ENCODE measurements around the gene EFCAB8. TPM values are rescaled to one million over a fixed set of nuclear protein-coding genes. Genes with fewer than 3 reads are reported as not detected.
"Not testable (repeated sequence)": the region's sequence is repeated elsewhere in the genome, so short reads cannot be mapped to it uniquely, and the experiment has no call there.

The EFCAB8 gene
- total RNA-seq, 1 donor from 2014 or later: not detected

- intact Hi-C loops (cut with DNase I): no loop called here
These were observed 100.9 kb downstream of the EFCAB8 start for GRCh38 chr20:32959351-32960221.

GRCh38 chr20:32960222-32960518 lies 101.4 kb downstream of the EFCAB8 start:
- H3K9me3 ChIP-seq: peaks cover 8 to 16% of the 10 kb centered on the region in 2 donors
- TF ChIP-seq CTCF (IDR thresholded peaks at IDR 0.05): no peak
- no peak for DNase-seq (ENCODE audit: low spot score in 2 of 2)
- no peaks in the 10 kb centered on the region for H3K4me1 ChIP-seq
- intact Hi-C loops (cut with DNase I): no loop called here
- no peak overlapping the region for H3K4me3 ChIP-seq
- no peak overlapping the region for H3K27ac ChIP-seq
- H3K36me3 ChIP-seq: no peaks in the 10 kb centered on the region
- no peaks in the 10 kb centered on the region for H3K27me3 ChIP-seq

More at GRCh38 chr20:32959351-32960221, 100.9 kb downstream of the EFCAB8 start:
- Histone ChIP-seq H3K4me3 (no peak overlapping the region), H3K27ac (no peak overlapping the region), H3K9me3 (peaks cover 8 to 16% of the 10 kb centered on the region in 2 donors), H3K36me3 (no peaks in the 10 kb centered on the region), H3K27me3 (no peaks in the 10 kb centered on the region), H3K4me1 (no peaks in the 10 kb centered on the region)
- no peak for TF ChIP-seq CTCF (IDR thresholded peaks at IDR 0.05)
- no peak for DNase-seq (ENCODE audit: low spot score in 2 of 2)

GRCh38 chr20:32960849-32961731 lies 102.4 kb downstream of the EFCAB8 start:
- TF ChIP-seq CTCF (IDR thresholded peaks at IDR 0.05): no peak
- intact Hi-C loops (cut with DNase I): no loop called here
- no peaks in the 10 kb centered on the region for H3K36me3 ChIP-seq
- no peaks in the 10 kb centered on the region for H3K27me3 ChIP-seq
- H3K9me3 ChIP-seq: peaks cover 8 to 16% of the 10 kb centered on the region in 2 donors
- no peak overlapping the region for H3K27ac ChIP-seq
- H3K4me1 ChIP-seq: no peaks in the 10 kb centered on the region
- no peak for DNase-seq (ENCODE audit: low spot score in 2 of 2)
- H3K4me3 ChIP-seq: no peak overlapping the region

- H3K36me3 ChIP-seq: no peaks in the 10 kb centered on the region
- TF ChIP-seq CTCF (IDR thresholded peaks at IDR 0.05): no peak
- no peak overlapping the region for H3K27ac ChIP-seq
- DNase-seq (ENCODE audit: low spot score in 2 of 2): no peak
- peaks cover 0 to 9% of the 10 kb centered on the region in 2 donors for H3K9me3 ChIP-seq
- intact Hi-C loops (cut with DNase I): no loop called here
- H3K4me1 ChIP-seq: no peaks in the 10 kb centered on the region
- H3K4me3 ChIP-seq: no peak overlapping the region
- no peaks in the 10 kb centered on the region for H3K27me3 ChIP-seq
These were observed 103.3 kb downstream of the EFCAB8 start for GRCh38 chr20:32962053-32962452.

GRCh38 chr20:32962646-32963045 lies 103.9 kb downstream of the EFCAB8 start:
- H3K4me3 ChIP-seq; intact Hi-C loops (cut with DNase I): not testable (repeated sequence)

DNA sequence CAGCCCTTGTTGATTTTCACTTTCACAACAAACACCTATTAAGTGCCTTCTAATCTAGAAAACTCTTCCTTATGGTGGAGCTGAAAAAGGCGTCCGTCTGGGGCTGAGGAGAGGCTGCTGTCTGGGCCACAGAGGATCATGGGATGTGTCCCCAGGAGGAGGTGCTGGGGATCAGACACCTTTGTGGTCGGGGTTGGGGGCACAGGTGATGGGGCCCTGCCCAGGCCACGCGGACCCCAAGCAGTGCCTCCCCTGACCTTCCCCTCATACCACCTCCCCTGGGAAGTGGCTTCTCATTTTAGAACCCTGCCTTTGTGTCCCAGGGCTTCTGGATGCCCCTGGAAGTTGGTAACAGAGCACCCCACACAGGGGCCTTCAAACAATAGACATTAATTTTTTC lies 104.5 kb downstream of the EFCAB8 start:
- H3K4me1 ChIP-seq: no peaks in the 10 kb centered on the region
- DNase-seq (ENCODE audit: low spot score in 2 of 2): no peak
- H3K9me3 ChIP-seq: no peaks in the 10 kb centered on the region
- H3K36me3 ChIP-seq: no peaks in the 10 kb centered on the region
- no peak overlapping the region for H3K4me3 ChIP-seq
- no peak overlapping the region for H3K27ac ChIP-seq
- no peaks in the 10 kb centered on the region for H3K27me3 ChIP-seq
- no peak for TF ChIP-seq CTCF (IDR thresholded peaks at IDR 0.05)
- intact Hi-C loops (cut with DNase I): no loop called here

More at GRCh38 chr20:32962646-32963045, 103.9 kb downstream of the EFCAB8 start:
- H3K36me3 ChIP-seq; H3K27ac ChIP-seq; H3K9me3 ChIP-seq; DNase-seq (ENCODE audit: low spot score in 2 of 2); H3K4me1 ChIP-seq; H3K27me3 ChIP-seq: not testable (repeated sequence)
